ENCODE data around the gene BICRA. TPM values are rescaled to one million over a fixed set of nuclear protein-coding genes. Genes with fewer than 3 reads are reported as not detected.

The BICRA gene
- total and polyA plus RNA-seq, 2 experiments from 2014 or later, result 3.4 to 5.4 TPM

GRCh38 chr19:47676811-47677210 lies 67.9 kb downstream of the BICRA start:
- no peaks in the 10 kb centered on the region for H3K4me1 ChIP-seq (ENCODE audit: insufficient read depth)
- H3K27me3 ChIP-seq, result no peaks in the 10 kb centered on the region
- WGBS (ENCODE audit: low lambda C conversion rate, missing lambda C conversion rate), result 95% methylated on average over 8 of the region's 8 CpGs
- no peaks in the 10 kb centered on the region for H3K79me2 ChIP-seq
- H3K27ac ChIP-seq, result no peak overlapping the region
- H3K4me3 ChIP-seq, result no peak overlapping the region
- TF ChIP-seq CTCF (IDR thresholded peaks at IDR 0.05; ENCODE audit: poor library complexity), result no peak
- TF ChIP-seq EZH2phosphoT487 (IDR thresholded peaks at IDR 0.05; ENCODE audit: low read depth, severe bottlenecking, unreplicated experiment), result no peak
- no peak for DNase-seq (ENCODE audit: low spot score)
- no peak overlapping the region for H3K4me2 ChIP-seq
- H4K20me1 ChIP-seq (ENCODE audit: insufficient read depth, poor library complexity, severe bottlenecking), result no peaks in the 10 kb centered on the region
- H3K9me2 ChIP-seq (replicated peaks; ENCODE audit: insufficient read depth), result no peaks in the 10 kb centered on the region
- no peaks in the 10 kb centered on the region for H3K9me3 ChIP-seq (ENCODE audit: low read depth)
- no peak overlapping the region for H2AFZ ChIP-seq
- H3K36me3 ChIP-seq (replicated peaks; ENCODE audit: insufficient read depth, low read depth), result no peaks in the 10 kb centered on the region

DNA sequence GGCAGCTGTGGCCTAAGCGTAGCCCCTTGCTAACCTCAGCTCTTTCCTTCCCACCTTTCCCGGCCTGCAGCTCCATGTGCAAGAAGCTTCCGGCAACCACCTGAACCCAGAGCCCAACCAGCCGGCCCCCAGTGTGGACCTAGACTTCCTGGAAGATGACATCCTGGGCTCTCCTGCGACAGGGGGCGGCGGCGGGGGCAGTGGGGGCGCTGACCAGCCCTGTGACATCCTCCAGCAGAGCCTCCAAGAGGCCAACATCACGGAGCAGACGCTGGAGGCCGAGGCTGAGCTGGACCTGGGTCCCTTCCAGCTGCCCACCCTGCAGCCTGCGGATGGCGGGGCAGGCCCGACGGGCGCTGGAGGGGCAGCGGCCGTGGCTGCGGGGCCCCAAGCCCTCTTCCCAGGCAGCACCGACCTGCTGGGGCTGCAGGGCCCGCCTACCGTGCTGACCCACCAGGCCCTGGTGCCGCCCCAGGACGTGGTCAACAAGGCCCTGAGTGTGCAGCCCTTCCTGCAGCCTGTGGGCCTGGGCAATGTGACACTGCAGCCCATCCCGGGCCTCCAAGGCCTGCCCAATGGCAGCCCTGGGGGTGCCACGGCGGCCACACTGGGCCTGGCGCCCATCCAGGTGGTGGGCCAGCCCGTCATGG lies 70.4 kb downstream of the BICRA start:
- Histone ChIP-seq H4K20me1 (ENCODE audit: insufficient read depth, poor library complexity, severe bottlenecking) (no peaks in the 10 kb centered on the region), H3K4me1 (ENCODE audit: insufficient read depth) (no peaks in the 10 kb centered on the region), H3K27ac (no peak overlapping the region), H2AFZ (no peak overlapping the region), H3K36me3 (replicated peaks; ENCODE audit: insufficient read depth, low read depth) (no peaks in the 10 kb centered on the region), H3K9me3 (ENCODE audit: low read depth) (no peaks in the 10 kb centered on the region), H3K79me2 (no peaks in the 10 kb centered on the region), H3K27me3 (no peaks in the 10 kb centered on the region), H3K4me3 (no peak overlapping the region), H3K4me2 (no peak overlapping the region), H3K9me2 (replicated peaks; ENCODE audit: insufficient read depth) (no peaks in the 10 kb centered on the region)
- no peak for TF ChIP-seq CTCF (IDR thresholded peaks at IDR 0.05; ENCODE audit: poor library complexity)
- TF ChIP-seq EZH2phosphoT487 (IDR thresholded peaks at IDR 0.05; ENCODE audit: low read depth, severe bottlenecking, unreplicated experiment), result no peak
- no peak for TF ChIP-seq EZH2 (IDR thresholded peaks at IDR 0.05; ENCODE audit: borderline replicate concordance)
- WGBS (ENCODE audit: low lambda C conversion rate, missing lambda C conversion rate), result 89% methylated on average over 14 of the region's 30 CpGs
- DNase-seq (ENCODE audit: low spot score), result no peak

- Histone ChIP-seq H3K4me2 (no peak overlapping the region), H3K9me3 (ENCODE audit: low read depth) (no peaks in the 10 kb centered on the region), H3K36me3 (replicated peaks; ENCODE audit: insufficient read depth, low read depth) (no peaks in the 10 kb centered on the region), H3K79me2 (no peaks in the 10 kb centered on the region), H3K27me3 (no peaks in the 10 kb centered on the region), H4K20me1 (ENCODE audit: insufficient read depth, poor library complexity, severe bottlenecking) (no peaks in the 10 kb centered on the region), H3K27ac (no peak overlapping the region), H2AFZ (no peak overlapping the region), H3K4me1 (ENCODE audit: insufficient read depth) (no peaks in the 10 kb centered on the region), H3K4me3 (no peak overlapping the region), H3K9me2 (replicated peaks; ENCODE audit: insufficient read depth) (no peaks in the 10 kb centered on the region)
- no peak for DNase-seq (ENCODE audit: low spot score)
- 98% methylated on average over 87 of the region's 90 CpGs for WGBS (ENCODE audit: low lambda C conversion rate, missing lambda C conversion rate)
- TF ChIP-seq EZH2 (IDR thresholded peaks at IDR 0.05; ENCODE audit: borderline replicate concordance) (no peak), EZH2phosphoT487 (IDR thresholded peaks at IDR 0.05; ENCODE audit: low read depth, severe bottlenecking, unreplicated experiment) (no peak), CTCF (IDR thresholded peaks at IDR 0.05; ENCODE audit: poor library complexity) (no peak)
These were observed 71.3 kb downstream of the BICRA start for GRCh38 chr19:47679922-47680857.

All from hepatocyte (in vitro differentiated cells).